ENCODE data around the gene TRPV2. TPM values are rescaled to one million over a fixed set of nuclear protein-coding genes. Genes with fewer than 3 reads are reported as not detected.

TRPV2 gene
- total RNA-seq, 4 donors from 2014 or later: 3.2 to 12.5 (median 6.5) TPM

GRCh38 chr17:16464303-16465051, 49.1 kb downstream of the TRPV2 start:
- Histone ChIP-seq H3K27ac (peak overlapping the region; percentile 66 to 76 (median 66)), H3K27me3 (no peaks in the 10 kb centered on the region), H3K4me3 (replicated peaks in 1 of 3) (no peak overlapping the region), H3K4me1 (peaks cover 19 to 29% of the 10 kb centered on the region in 2 donors), H3K9me3 (no peaks in the 10 kb centered on the region), H3K36me3 (no peaks in the 10 kb centered on the region)
- intact Hi-C loops (cut with DNase I): no loop called here
- DNase-seq: no peak
- 68 to 74% methylated on average over 9 to 12 of the region's 12 CpGs for WGBS, 2 donors
- TF ChIP-seq CTCF (IDR thresholded peaks at IDR 0.05) (no peak), POLR2A (IDR thresholded peaks at IDR 0.05) (no peak)

DNA sequence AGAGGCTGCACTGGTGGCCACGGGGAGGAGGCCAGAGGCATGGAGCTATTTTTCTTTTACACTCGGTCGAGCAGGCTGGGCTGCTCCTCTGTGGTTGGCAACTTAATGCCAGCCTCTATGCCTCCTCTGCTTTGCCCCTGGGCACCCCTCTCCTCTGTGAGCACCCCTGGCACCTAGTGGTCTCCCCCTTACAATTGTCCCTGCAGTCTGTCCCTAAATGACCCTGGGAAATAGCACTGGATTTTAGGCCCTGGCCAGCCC, 49.6 kb downstream of the TRPV2 start:
- DNase-seq: no peak
- Histone ChIP-seq H3K36me3 (no peaks in the 10 kb centered on the region), H3K9me3 (no peaks in the 10 kb centered on the region), H3K4me1 (peaks cover 19 to 29% of the 10 kb centered on the region in 2 donors), H3K27ac (peak overlapping the region; percentile 66 to 76 (median 66)), H3K27me3 (no peaks in the 10 kb centered on the region), H3K4me3 (replicated peaks in 1 of 3) (no peak overlapping the region)
- 48 to 68% methylated on average over 3 of the region's 3 CpGs for WGBS, 2 donors
- TF ChIP-seq CTCF (IDR thresholded peaks at IDR 0.05) (no peak), POLR2A (IDR thresholded peaks at IDR 0.05) (no peak)
- intact Hi-C loops (cut with DNase I): no loop called here

DNA sequence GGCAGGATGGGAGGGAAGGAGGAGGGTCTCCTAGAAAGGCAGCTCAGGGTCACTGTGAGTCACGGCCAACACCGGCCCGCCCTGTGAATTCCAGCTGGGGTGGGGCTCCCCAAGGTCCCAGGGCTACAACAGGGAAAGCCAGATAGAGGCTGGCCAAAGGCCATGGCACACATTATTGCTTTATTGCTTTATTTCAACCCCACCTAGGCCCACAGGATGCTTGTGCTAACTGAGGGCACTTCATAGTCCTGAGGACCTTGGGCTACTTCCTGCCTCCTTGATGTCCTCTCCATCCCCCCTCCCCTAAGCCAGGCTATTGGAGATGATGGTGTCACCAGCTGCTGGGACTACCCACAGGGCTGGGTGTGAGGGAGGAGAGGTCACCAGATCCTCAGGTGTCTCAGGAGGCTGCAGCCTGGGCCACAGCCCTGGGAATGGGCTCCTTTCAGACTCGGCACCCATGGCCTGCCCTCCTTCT, 50.5 kb downstream of the TRPV2 start:
- no peaks in the 10 kb centered on the region for H3K36me3 ChIP-seq
- H3K27ac ChIP-seq: no peak overlapping the region
- WGBS, 2 donors: 72 to 75% methylated on average over 4 of the region's 4 CpGs
- peaks cover 19 to 33% of the 10 kb centered on the region in 2 donors for H3K4me1 ChIP-seq
- intact Hi-C loops (cut with DNase I): no loop called here
- TF ChIP-seq CTCF (IDR thresholded peaks at IDR 0.05) (no peak), POLR2A (IDR thresholded peaks at IDR 0.05) (no peak)
- no peak overlapping the region for H3K4me3 ChIP-seq (replicated peaks in 1 of 3)
- no peaks in the 10 kb centered on the region for H3K9me3 ChIP-seq
- no peak for DNase-seq
- H3K27me3 ChIP-seq: no peaks in the 10 kb centered on the region

DNA sequence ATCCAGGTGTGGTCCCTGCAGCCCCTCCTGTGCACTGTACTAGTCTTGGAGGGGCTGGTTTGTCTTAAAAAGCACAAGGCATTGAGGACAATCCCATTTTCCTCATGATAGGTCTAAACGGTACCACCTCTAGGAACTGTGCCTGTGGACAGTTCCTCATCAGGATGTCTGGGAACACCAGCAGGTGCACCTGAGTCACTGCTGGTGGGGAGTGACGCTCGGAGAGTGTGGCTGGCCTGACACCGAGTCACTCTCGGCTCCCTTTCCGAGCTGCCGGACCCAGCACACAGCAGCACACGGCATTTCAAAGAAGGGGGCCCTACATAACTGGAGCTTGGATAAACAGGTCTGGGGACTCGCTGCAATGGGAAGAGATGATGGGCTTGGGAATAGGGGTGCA, 51.0 kb downstream of the TRPV2 start:
- 84 to 90% methylated on average over 9 of the region's 9 CpGs for WGBS, 2 donors
- Histone ChIP-seq H3K4me3 (replicated peaks in 1 of 3) (no peak overlapping the region), H3K9me3 (no peaks in the 10 kb centered on the region), H3K4me1 (peaks cover 19 to 33% of the 10 kb centered on the region in 2 donors), H3K27me3 (no peaks in the 10 kb centered on the region), H3K27ac (no peak overlapping the region), H3K36me3 (no peaks in the 10 kb centered on the region)
- TF ChIP-seq CTCF (IDR thresholded peaks at IDR 0.05) (no peak), POLR2A (IDR thresholded peaks at IDR 0.05) (no peak)
- no peak for DNase-seq
- intact Hi-C loops (cut with DNase I): no loop called here

GRCh38 chr17:16467044-16467443, 51.7 kb downstream of the TRPV2 start:
- WGBS, 2 donors: 88 to 97% methylated on average over 6 of the region's 6 CpGs
- TF ChIP-seq POLR2A (IDR thresholded peaks at IDR 0.05): no peak
- TF ChIP-seq CTCF (IDR thresholded peaks at IDR 0.05): no peak
- no peaks in the 10 kb centered on the region for H3K9me3 ChIP-seq
- H3K27me3 ChIP-seq: no peaks in the 10 kb centered on the region
- no peak overlapping the region for H3K27ac ChIP-seq
- peaks cover 19 to 33% of the 10 kb centered on the region in 2 donors for H3K4me1 ChIP-seq
- intact Hi-C loops (cut with DNase I): no loop called here
- no peaks in the 10 kb centered on the region for H3K36me3 ChIP-seq
- H3K4me3 ChIP-seq (replicated peaks in 1 of 3): no peak overlapping the region
- DNase-seq: no peak
